ENCODE measurements around the gene RNF175. TPM values are rescaled to one million over a fixed set of nuclear protein-coding genes. Genes with fewer than 3 reads are reported as not detected.

Gene RNF175
- total RNA-seq, 1 experiment from 2014 or later: 5.4 TPM

GRCh38 chr4:153661215-153661822, 98.5 kb downstream of the RNF175 start:
- TF ChIP-seq NR2C2 (CRISPR knock-in tag; IDR thresholded peaks at IDR 0.05) (no peak), ZNF423 (CRISPR knock-in tag; IDR thresholded peaks at IDR 0.05) (no peak), ATF3 (CRISPR knock-in tag; conservative IDR thresholded peaks at IDR 0.05) (no peak), ZNF512 (CRISPR knock-in tag; IDR thresholded peaks at IDR 0.05; ENCODE audit: borderline replicate concordance) (no peak), TEAD4 (CRISPR knock-in tag; IDR thresholded peaks at IDR 0.05) (no peak), ATF1 (CRISPR knock-in tag; IDR thresholded peaks at IDR 0.05) (no peak), ZBTB21 (CRISPR knock-in tag; IDR thresholded peaks at IDR 0.05; ENCODE audit: borderline replicate concordance) (no peak), USF2 (CRISPR knock-in tag; IDR thresholded peaks at IDR 0.05) (no peak), ZNF416 (CRISPR knock-in tag; IDR thresholded peaks at IDR 0.05) (no peak)
- DNase-seq (ENCODE audit: low spot score): no peak
- ChIA-PET POLR2A (no interaction called here), CTCF (no interaction called here)
- ATAC-seq: no peak
- Mint-ChIP-seq H3K4me1 (no peaks in the 10 kb centered on the region), H3K27ac (no peak overlapping the region), H3K36me3 (peaks cover 15% of the 10 kb centered on the region), H3K9me3 (peaks cover 29% of the 10 kb centered on the region), H3K27me3 (ENCODE audit: low read depth) (peaks cover 6% of the 10 kb centered on the region), H3K4me3 (no peak overlapping the region)

Other genes starting within 250 kb of the RNF175 start
- gene TLR2, start 75.7 kb downstream of the RNF175 start, total RNA-seq (2021): 1.3 to 1.7 TPM (median 1.4 TPM) in 3 replicates
- gene SFRP2, start 29.1 kb upstream of the RNF175 start, total RNA-seq (2021): 417 to 505 TPM (median 497 TPM) in 3 replicates